HT-29 (cell line): ENCODE data around the gene NCOA7. TPM values are rescaled to one million over a fixed set of nuclear protein-coding genes. Genes with fewer than 3 reads are reported as not detected.
"Not testable (repeated sequence)": the region's sequence is repeated elsewhere in the genome, so short reads cannot be mapped to it uniquely, and the experiment has no call there.

ENCODE experiments used
- DNase-seq: peaks from one replicate; pipeline ENCODE4 v3.0.0-alpha.2; 2015; ENCODE audit warnings: low spot score
- total RNA-seq: library from RNA; depleted of rRNA; stranded (reverse); fragments of >200 nt; shearing (Covaris generic); gene quantifications from 2 replicates; pipeline ENCODE4 v1.2.3, GENCODE V29; 2014

The NCOA7 gene
- total RNA-seq, 1 experiment from 2014 or later: 11.6 TPM

GRCh38 chr6:125918681-125919566 lies 128.2 kb downstream of the NCOA7 start:
- DNase-seq: peak; percentile 59

- DNase-seq: no peak
These were observed 128.9 kb downstream of the NCOA7 start for GRCh38 chr6:125919618-125920017.

- DNase-seq: no peak
These were observed 131.6 kb downstream of the NCOA7 start for GRCh38 chr6:125922322-125922860.

- DNase-seq: no peak
These were observed 132.7 kb downstream of the NCOA7 start for GRCh38 chr6:125923366-125923877.

GRCh38 chr6:125924169-125924568 lies 133.4 kb downstream of the NCOA7 start:
- no peak for DNase-seq

GRCh38 chr6:125924697-125925358 lies 134.1 kb downstream of the NCOA7 start:
- no peak for DNase-seq

GRCh38 chr6:125926711-125927110 lies 136.0 kb downstream of the NCOA7 start:
- DNase-seq: no peak

- DNase-seq: no peak
These were observed 137.0 kb downstream of the NCOA7 start for GRCh38 chr6:125927761-125928160.

GRCh38 chr6:125930765-125931418 lies 140.1 kb downstream of the NCOA7 start:
- no peak for DNase-seq

GRCh38 chr6:125931733-125932450 lies 141.1 kb downstream of the NCOA7 start:
- no peak for DNase-seq

GRCh38 chr6:125932451-125932795 lies 141.7 kb downstream of the NCOA7 start:
- no peak for DNase-seq

GRCh38 chr6:125935520-125935919 lies 144.8 kb downstream of the NCOA7 start:
- DNase-seq: not testable (repeated sequence)

- DNase-seq: no peak
These were observed 148.3 kb downstream of the NCOA7 start for GRCh38 chr6:125939026-125939425.

- no peak for DNase-seq
These were observed 149.0 kb downstream of the NCOA7 start for GRCh38 chr6:125939791-125940190.

GRCh38 chr6:125940247-125941041 lies 149.7 kb downstream of the NCOA7 start:
- no peak for DNase-seq

GRCh38 chr6:125942672-125943527 lies 152.1 kb downstream of the NCOA7 start:
- peak; percentile 47 for DNase-seq

GRCh38 chr6:125943528-125944433 lies 153.0 kb downstream of the NCOA7 start:
- DNase-seq: no peak

- DNase-seq: peak; percentile 19
These were observed 153.7 kb downstream of the NCOA7 start for GRCh38 chr6:125944434-125944816.
